ENCODE measurements around the gene MBOAT2. TPM values are rescaled to one million over a fixed set of nuclear protein-coding genes. Genes with fewer than 3 reads are reported as not detected.

The MBOAT2 gene
- total and polyA plus RNA-seq, 4 donors: 9.0 to 72.9 (median 16.8) TPM

DNA sequence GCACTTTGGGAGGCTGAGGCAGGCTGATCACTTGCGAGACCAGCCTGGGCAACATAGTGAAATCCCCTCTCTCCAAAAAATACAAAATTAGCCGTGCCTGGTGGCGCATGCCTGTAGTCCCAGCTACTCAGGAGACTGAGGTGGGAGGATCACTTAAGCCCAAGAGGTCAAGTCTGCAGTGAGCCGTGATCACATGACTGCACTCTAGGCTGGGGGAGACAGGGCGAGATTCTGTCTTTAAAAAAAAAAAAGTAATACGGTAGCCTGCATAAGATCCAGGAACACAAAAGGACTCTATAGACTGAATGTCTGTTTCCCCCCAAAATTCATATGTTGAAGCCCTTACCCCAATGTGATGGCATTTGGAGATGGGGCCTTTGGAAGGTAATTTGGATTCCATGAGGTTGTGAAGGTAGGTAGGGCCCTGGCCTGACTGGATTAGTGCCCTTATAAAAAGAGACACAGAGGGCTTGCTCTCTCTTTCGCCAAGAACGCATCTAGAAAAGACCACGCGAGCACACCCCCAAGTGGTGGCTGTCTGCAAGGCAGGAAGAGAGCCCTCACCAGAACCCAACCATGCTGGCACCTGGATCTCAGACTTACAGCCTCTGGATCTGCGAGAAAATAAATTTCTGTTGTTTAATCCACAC, 17.0 kb downstream of the MBOAT2 start:
- Histone ChIP-seq H3K4me1 (ENCODE audit: control insufficient read depth in 5 of 5, insufficient read depth in 5 of 5, low read length in 5 of 5) (peaks cover 0 to 3% (median 2%) of the 10 kb centered on the region in 5 donors), H3K27ac (ENCODE audit: low read depth in 1 of 2, low read length in 1 of 2) (no peak overlapping the region), H3K27me3 (ENCODE audit: control insufficient read depth in 3 of 3, insufficient read depth in 3 of 3, low read length in 2 of 3) (no peaks in the 10 kb centered on the region), H3K9ac (ENCODE audit: insufficient read depth in 1 of 2, low read length in 2 of 2) (no peak overlapping the region), H3K4me3 (no peak overlapping the region), H3K36me3 (ENCODE audit: control insufficient read depth in 4 of 4, insufficient read depth in 4 of 4, low read length in 4 of 4) (no peaks in the 10 kb centered on the region), H3K9me3 (ENCODE audit: control insufficient read depth in 4 of 4, insufficient read depth in 3 of 4, low read length in 3 of 4) (no peaks in the 10 kb centered on the region)
- no peak for DNase-seq
- WGBS, 2 donors: 90 to 92% methylated on average over 11 of the region's 11 CpGs
- ATAC-seq (ENCODE audit: insufficient read depth, low FRiP score): no peak
- TF ChIP-seq, protein P1, sequence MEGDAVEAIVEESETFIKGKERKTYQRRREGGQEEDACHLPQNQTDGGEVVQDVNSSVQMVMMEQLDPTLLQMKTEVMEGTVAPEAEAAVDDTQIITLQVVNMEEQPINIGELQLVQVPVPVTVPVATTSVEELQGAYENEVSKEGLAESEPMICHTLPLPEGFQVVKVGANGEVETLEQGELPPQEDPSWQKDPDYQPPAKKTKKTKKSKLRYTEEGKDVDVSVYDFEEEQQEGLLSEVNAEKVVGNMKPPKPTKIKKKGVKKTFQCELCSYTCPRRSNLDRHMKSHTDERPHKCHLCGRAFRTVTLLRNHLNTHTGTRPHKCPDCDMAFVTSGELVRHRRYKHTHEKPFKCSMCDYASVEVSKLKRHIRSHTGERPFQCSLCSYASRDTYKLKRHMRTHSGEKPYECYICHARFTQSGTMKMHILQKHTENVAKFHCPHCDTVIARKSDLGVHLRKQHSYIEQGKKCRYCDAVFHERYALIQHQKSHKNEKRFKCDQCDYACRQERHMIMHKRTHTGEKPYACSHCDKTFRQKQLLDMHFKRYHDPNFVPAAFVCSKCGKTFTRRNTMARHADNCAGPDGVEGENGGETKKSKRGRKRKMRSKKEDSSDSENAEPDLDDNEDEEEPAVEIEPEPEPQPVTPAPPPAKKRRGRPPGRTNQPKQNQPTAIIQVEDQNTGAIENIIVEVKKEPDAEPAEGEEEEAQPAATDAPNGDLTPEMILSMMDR (IDR thresholded peaks at IDR 0.05; ENCODE audit: control extremely low read depth, extremely low read depth): no peak

- DNase-seq: no peak
- H3K36me3 ChIP-seq (ENCODE audit: control insufficient read depth in 4 of 4, insufficient read depth in 4 of 4, low read length in 4 of 4): no peaks in the 10 kb centered on the region
- no peaks in the 10 kb centered on the region for H3K27me3 ChIP-seq (ENCODE audit: control insufficient read depth in 3 of 3, insufficient read depth in 3 of 3, low read length in 2 of 3)
- H3K9me3 ChIP-seq (ENCODE audit: control insufficient read depth in 4 of 4, insufficient read depth in 3 of 4, low read length in 3 of 4): no peaks in the 10 kb centered on the region
- ATAC-seq (ENCODE audit: insufficient read depth, low FRiP score): no peak
- H3K4me3 ChIP-seq: no peak overlapping the region
- H3K9ac ChIP-seq (ENCODE audit: insufficient read depth in 1 of 2, low read length in 2 of 2): no peak overlapping the region
- 81% methylated on average over 4 of the region's 4 CpGs for WGBS, 2 donors
- no peak overlapping the region for H3K27ac ChIP-seq (ENCODE audit: low read depth in 1 of 2, low read length in 1 of 2)
- peaks cover 0 to 3% (median 2%) of the 10 kb centered on the region in 5 donors for H3K4me1 ChIP-seq (ENCODE audit: control insufficient read depth in 5 of 5, insufficient read depth in 5 of 5, low read length in 5 of 5)
- TF ChIP-seq, protein P1 (IDR thresholded peaks at IDR 0.05; ENCODE audit: control extremely low read depth, extremely low read depth): no peak
Measured at GRCh38 chr2:8985561-8986326, 17.7 kb downstream of the MBOAT2 start.

DNA sequence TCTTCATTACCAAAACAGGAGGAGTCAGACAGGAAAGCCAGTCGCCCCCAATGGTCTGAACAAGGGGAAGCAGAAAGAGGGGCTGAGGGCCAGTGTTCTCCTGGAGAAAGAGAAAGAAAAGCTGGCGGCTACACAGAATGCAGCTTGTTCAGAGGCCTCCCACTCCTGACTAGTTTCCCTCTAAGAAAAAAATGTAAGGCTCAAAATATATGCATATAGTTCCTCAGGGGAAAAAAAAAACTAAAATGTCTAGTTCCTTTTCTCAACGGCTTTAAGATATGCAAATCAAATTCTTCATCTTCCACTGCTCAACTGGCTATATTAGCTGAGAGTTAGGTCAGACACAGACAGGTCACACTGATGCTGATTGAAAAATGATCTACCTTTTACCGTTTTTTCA, 18.6 kb downstream of the MBOAT2 start:
- no peak overlapping the region for H3K27ac ChIP-seq (ENCODE audit: low read depth in 1 of 2, low read length in 1 of 2)
- H3K4me1 ChIP-seq (ENCODE audit: control insufficient read depth in 5 of 5, insufficient read depth in 5 of 5, low read length in 5 of 5): peaks cover 0 to 3% (median 2%) of the 10 kb centered on the region in 5 donors
- TF ChIP-seq, protein P1 (IDR thresholded peaks at IDR 0.05; ENCODE audit: control extremely low read depth, extremely low read depth): no peak
- no peak overlapping the region for H3K9ac ChIP-seq (ENCODE audit: insufficient read depth in 1 of 2, low read length in 2 of 2)
- no peak for DNase-seq
- no peaks in the 10 kb centered on the region for H3K9me3 ChIP-seq (ENCODE audit: control insufficient read depth in 4 of 4, insufficient read depth in 3 of 4, low read length in 3 of 4)
- H3K4me3 ChIP-seq: no peak overlapping the region
- ATAC-seq (ENCODE audit: insufficient read depth, low FRiP score): no peak
- no peaks in the 10 kb centered on the region for H3K36me3 ChIP-seq (ENCODE audit: control insufficient read depth in 4 of 4, insufficient read depth in 4 of 4, low read length in 4 of 4)
- no peaks in the 10 kb centered on the region for H3K27me3 ChIP-seq (ENCODE audit: control insufficient read depth in 3 of 3, insufficient read depth in 3 of 3, low read length in 2 of 3)
- 29 to 44% methylated on average over 4 of the region's 4 CpGs for WGBS, 2 donors

Data from lung (tissue), 12 donors.